Measurements from ENCODE around the gene SLC26A8.

Gene SLC26A8

GRCh38 chr6:35931120-35931561, 93.3 kb downstream of the SLC26A8 start:
- H3K4me3 ChIP-seq (ENCODE audit: low read depth, low read length): no peak overlapping the region
- no peak for DNase-seq (ENCODE audit: low read depth, low spot score)
- TF ChIP-seq CTCF (IDR thresholded peaks at IDR 0.05; ENCODE audit: low read depth, low read length): no peak
- in situ Hi-C loops (cut with HindIII; ENCODE audit: low sequenced_read_pairs): no loop called here

- TF ChIP-seq CTCF (IDR thresholded peaks at IDR 0.05; ENCODE audit: low read depth, low read length): no peak
- in situ Hi-C loops (cut with HindIII; ENCODE audit: low sequenced_read_pairs): no loop called here
- H3K4me3 ChIP-seq (ENCODE audit: low read depth, low read length): no peak overlapping the region
- DNase-seq (ENCODE audit: low read depth, low spot score): no peak
Measured at GRCh38 chr6:35929601-35930000, 94.8 kb downstream of the SLC26A8 start.

- H3K4me3 ChIP-seq (ENCODE audit: low read depth, low read length): no peak overlapping the region
- TF ChIP-seq CTCF (IDR thresholded peaks at IDR 0.05; ENCODE audit: low read depth, low read length): no peak
- DNase-seq (ENCODE audit: low read depth, low spot score): no peak
- in situ Hi-C loops (cut with HindIII; ENCODE audit: low sequenced_read_pairs): no loop called here
Measured at GRCh38 chr6:35926509-35927215, 97.8 kb downstream of the SLC26A8 start.

- in situ Hi-C loops (cut with HindIII; ENCODE audit: low sequenced_read_pairs): no loop called here
- no peak overlapping the region for H3K4me3 ChIP-seq (ENCODE audit: low read depth, low read length)
- no peak for TF ChIP-seq CTCF (IDR thresholded peaks at IDR 0.05; ENCODE audit: low read depth, low read length)
- no peak for DNase-seq (ENCODE audit: low read depth, low spot score)
Measured at GRCh38 chr6:35925961-35926360, 98.5 kb downstream of the SLC26A8 start.

- in situ Hi-C loops (cut with HindIII; ENCODE audit: low sequenced_read_pairs): no loop called here
- H3K4me3 ChIP-seq (ENCODE audit: low read depth, low read length): no peak overlapping the region
- DNase-seq (ENCODE audit: low read depth, low spot score): no peak
- TF ChIP-seq CTCF (IDR thresholded peaks at IDR 0.05; ENCODE audit: low read depth, low read length): no peak
Measured at GRCh38 chr6:35924146-35924545, 100.3 kb downstream of the SLC26A8 start.

GRCh38 chr6:35922139-35922554, 102.3 kb downstream of the SLC26A8 start:
- in situ Hi-C loops (cut with HindIII; ENCODE audit: low sequenced_read_pairs): no loop called here
- no peak for TF ChIP-seq CTCF (IDR thresholded peaks at IDR 0.05; ENCODE audit: low read depth, low read length)
- no peak overlapping the region for H3K4me3 ChIP-seq (ENCODE audit: low read depth, low read length)
- no peak for DNase-seq (ENCODE audit: low read depth, low spot score)
